ENCODE results near the gene YPEL2. TPM values are rescaled to one million over a fixed set of nuclear protein-coding genes. Genes with fewer than 3 reads are reported as not detected.
A peak's percentile ranks its signal among the peaks of the same experiment; 100 is the strongest.

The YPEL2 gene
- total and polyA plus RNA-seq, 2 donors (not counting 3 experiments of a cell fraction or from before 2014, with no cell fraction given) = 36.5 to 66.8 TPM

DNA sequence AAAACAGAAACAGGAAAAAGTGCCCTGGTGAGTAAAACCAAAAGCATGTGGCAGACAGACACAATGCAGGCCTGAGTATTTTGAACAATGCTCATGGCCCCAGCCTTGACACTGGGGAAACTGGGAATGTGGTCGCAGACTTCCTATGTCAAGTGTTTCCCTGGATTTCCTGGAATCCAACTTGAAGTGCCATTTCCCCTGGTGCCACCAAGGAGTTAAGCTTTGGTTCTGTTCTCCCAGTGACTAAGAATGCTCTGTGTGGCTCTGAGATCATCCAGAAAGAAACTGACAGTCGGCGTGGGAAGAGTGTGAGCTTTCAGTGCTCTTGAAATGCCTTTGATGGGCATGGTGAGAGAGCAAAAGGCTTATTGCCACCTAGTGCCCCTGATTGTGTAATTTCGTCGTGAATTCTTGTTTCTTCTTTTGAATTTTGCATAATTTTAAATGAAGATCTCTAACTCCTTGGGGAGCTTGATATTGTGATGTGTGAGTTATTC, 96.0 kb downstream of the YPEL2 start:
- no peaks in the 10 kb centered on the region for H3K27me3 ChIP-seq (ENCODE audit: control insufficient read depth in 2 of 2, insufficient read depth in 2 of 2, low read length in 2 of 2)
- peak overlapping the region; percentile 91 for H3K27ac ChIP-seq (ENCODE audit: insufficient read depth, low read depth, low read length)
- H3K79me2 ChIP-seq (ENCODE audit: control insufficient read depth, insufficient read depth, low read length) = no peaks in the 10 kb centered on the region
- H3K36me3 ChIP-seq (ENCODE audit: control insufficient read depth in 2 of 2, extremely low read depth in 1 of 2, insufficient read depth in 2 of 2, low read length in 2 of 2) = no peaks in the 10 kb centered on the region
- dilution Hi-C loops (cut with MboI; ENCODE audit: extremely low pct_ligation_motif_present, low sequenced_read_pairs) (loop anchor here (25.0 kb wide), 1 partner anchor 90 kb away; the partner anchor contains the start of gene YPEL2), intact Hi-C loops (cut with micrococcal nuclease) (loop anchor here (1.0 to 5.0 kb wide), 7 partner anchors 8 to 910 kb away; no protein-coding TSS in a partner anchor)
- H3K4me3 ChIP-seq (replicated peaks in 1 of 3; ENCODE audit: insufficient read depth in 1 of 3, low read depth in 1 of 3, low read length in 3 of 3) = peak overlapping the region in 1 of 3 experiments; percentile 2
- BruUV-seq (replicated peaks) = TSS peak; percentile 54
- POLR2A ChIA-PET = interaction anchor here (1.1 to 1.4 kb wide), 2 partner anchors 13 to 98 kb away, joined by 4 to 7 read pairs; no protein-coding TSS in a partner anchor
- H3K9me1 ChIP-seq (replicated peaks; ENCODE audit: control insufficient read depth, extremely low read depth, insufficient read depth, low read length) = no peaks in the 10 kb centered on the region
- H4K20me1 ChIP-seq (replicated peaks; ENCODE audit: control insufficient read depth, extremely low read depth, insufficient read depth, low read length) = no peaks in the 10 kb centered on the region
- peak; percentile 59 for TF ChIP-seq POLR2A (IDR thresholded peaks at IDR 0.05; ENCODE audit: low read depth, low read length)
- peak; percentile 73 for TF ChIP-seq GATA2 (IDR thresholded peaks at IDR 0.05; ENCODE audit: insufficient read depth, insufficient read length, low read depth, low read length)
- no peak for TF ChIP-seq EZH2 (IDR thresholded peaks at IDR 0.05; ENCODE audit: borderline replicate concordance, low read depth, low read length, severe bottlenecking)
- peak; percentile 91 for TF ChIP-seq JUN (IDR thresholded peaks at IDR 0.05; ENCODE audit: borderline replicate concordance, insufficient read depth, insufficient read length, low read depth)
- TF ChIP-seq POLR2AphosphoS5 (IDR thresholded peaks at IDR 0.05; ENCODE audit: insufficient read depth, low read depth, low read length) = peak; percentile 85
- TF ChIP-seq, protein P1, sequence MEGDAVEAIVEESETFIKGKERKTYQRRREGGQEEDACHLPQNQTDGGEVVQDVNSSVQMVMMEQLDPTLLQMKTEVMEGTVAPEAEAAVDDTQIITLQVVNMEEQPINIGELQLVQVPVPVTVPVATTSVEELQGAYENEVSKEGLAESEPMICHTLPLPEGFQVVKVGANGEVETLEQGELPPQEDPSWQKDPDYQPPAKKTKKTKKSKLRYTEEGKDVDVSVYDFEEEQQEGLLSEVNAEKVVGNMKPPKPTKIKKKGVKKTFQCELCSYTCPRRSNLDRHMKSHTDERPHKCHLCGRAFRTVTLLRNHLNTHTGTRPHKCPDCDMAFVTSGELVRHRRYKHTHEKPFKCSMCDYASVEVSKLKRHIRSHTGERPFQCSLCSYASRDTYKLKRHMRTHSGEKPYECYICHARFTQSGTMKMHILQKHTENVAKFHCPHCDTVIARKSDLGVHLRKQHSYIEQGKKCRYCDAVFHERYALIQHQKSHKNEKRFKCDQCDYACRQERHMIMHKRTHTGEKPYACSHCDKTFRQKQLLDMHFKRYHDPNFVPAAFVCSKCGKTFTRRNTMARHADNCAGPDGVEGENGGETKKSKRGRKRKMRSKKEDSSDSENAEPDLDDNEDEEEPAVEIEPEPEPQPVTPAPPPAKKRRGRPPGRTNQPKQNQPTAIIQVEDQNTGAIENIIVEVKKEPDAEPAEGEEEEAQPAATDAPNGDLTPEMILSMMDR (IDR thresholded peaks at IDR 0.05; ENCODE audit: extremely low read depth in 1 of 2, insufficient read depth in 1 of 2, low read depth in 1 of 2, low read length in 2 of 2) = no peak
- TF ChIP-seq, protein P2, sequence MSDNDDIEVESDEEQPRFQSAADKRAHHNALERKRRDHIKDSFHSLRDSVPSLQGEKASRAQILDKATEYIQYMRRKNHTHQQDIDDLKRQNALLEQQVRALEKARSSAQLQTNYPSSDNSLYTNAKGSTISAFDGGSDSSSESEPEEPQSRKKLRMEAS (IDR thresholded peaks at IDR 0.05; ENCODE audit: insufficient read depth, insufficient read length) = no peak
- no peak for TF ChIP-seq MYC (IDR thresholded peaks at IDR 0.05; ENCODE audit: low read depth, low read length)
- TF ChIP-seq FOS (IDR thresholded peaks at IDR 0.05; ENCODE audit: borderline replicate concordance, insufficient read depth, low read length) = peak; percentile 84
- H3K9me3 ChIP-seq (replicated peaks; ENCODE audit: control insufficient read depth, insufficient read depth, low read length) = no peaks in the 10 kb centered on the region
- H2AFZ ChIP-seq (ENCODE audit: low read depth, low read length) = no peak overlapping the region
- peak; percentile 98 for DNase-seq (ENCODE audit: low read depth, low spot score)
- H3K4me2 ChIP-seq (ENCODE audit: insufficient read depth, low read length) = peak overlapping the region; percentile 44
- CTCF ChIA-PET = interaction anchor here (0.6 to 6.7 kb wide), 9 partner anchors 11 to 116 kb away, joined by 3 to 96 read pairs (median 4); no protein-coding TSS in a partner anchor
- FAIRE-seq = peak; percentile 98
- H3K4me1 ChIP-seq (ENCODE audit: control insufficient read depth, extremely low read depth, insufficient read depth, low read length) = peaks cover 68% of the 10 kb centered on the region
- H3K9ac ChIP-seq (replicated peaks; ENCODE audit: extremely low read depth, insufficient read depth, low read length) = peak overlapping the region; percentile 84
